Uterus (tissue), 2 donors: ENCODE data around the gene GSX1.

Source experiments
- POLR2A ChIP-seq, 2 donors: fragments of 450-650 bp; IDR thresholded peaks; one replicate each; pipeline ENCODE4 v1.6.1; 2016; ENCODE audit warnings: antibody characterized with exemption in 2 of 2, mild to moderate bottlenecking in 1 of 2, moderate library complexity in 1 of 2
- TF ChIP-seq, protein P1 (sequence below), 4 experiments: fragments of 200-600 bp in 2 of 4; fragments of 450-650 bp in 2 of 4; sonication (generic) in 2 of 4; IDR thresholded peaks; one replicate each; pipeline ENCODE4 v1.5.1; 2016 to 2019; ENCODE audit warnings: antibody characterized with exemption in 4 of 4, mild to moderate bottlenecking in 2 of 4, moderate library complexity in 1 of 4

DNA sequence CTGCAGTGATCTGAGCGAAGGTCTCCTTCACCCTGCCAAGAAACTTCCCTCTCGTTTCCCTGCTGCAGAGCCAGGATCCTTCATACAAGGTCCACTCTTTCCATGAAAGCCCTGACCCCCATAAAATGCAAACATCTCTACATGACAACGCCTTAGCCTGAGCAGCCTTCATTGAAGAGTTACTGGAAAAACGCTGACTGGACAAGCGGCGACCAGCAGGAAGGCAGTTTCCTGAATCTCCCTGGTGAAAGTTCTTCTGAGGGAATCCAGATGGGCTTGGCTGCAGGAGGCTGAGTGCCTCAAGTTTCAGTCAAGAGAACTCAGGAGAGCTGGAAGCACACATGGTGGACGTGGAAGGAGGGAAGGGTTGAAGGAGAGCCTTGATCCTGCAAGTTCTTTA lies 17.7 kb downstream of the GSX1 start:
- TF ChIP-seq POLR2A (IDR thresholded peaks at IDR 0.05): no peak
- TF ChIP-seq, protein P1, sequence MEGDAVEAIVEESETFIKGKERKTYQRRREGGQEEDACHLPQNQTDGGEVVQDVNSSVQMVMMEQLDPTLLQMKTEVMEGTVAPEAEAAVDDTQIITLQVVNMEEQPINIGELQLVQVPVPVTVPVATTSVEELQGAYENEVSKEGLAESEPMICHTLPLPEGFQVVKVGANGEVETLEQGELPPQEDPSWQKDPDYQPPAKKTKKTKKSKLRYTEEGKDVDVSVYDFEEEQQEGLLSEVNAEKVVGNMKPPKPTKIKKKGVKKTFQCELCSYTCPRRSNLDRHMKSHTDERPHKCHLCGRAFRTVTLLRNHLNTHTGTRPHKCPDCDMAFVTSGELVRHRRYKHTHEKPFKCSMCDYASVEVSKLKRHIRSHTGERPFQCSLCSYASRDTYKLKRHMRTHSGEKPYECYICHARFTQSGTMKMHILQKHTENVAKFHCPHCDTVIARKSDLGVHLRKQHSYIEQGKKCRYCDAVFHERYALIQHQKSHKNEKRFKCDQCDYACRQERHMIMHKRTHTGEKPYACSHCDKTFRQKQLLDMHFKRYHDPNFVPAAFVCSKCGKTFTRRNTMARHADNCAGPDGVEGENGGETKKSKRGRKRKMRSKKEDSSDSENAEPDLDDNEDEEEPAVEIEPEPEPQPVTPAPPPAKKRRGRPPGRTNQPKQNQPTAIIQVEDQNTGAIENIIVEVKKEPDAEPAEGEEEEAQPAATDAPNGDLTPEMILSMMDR (IDR thresholded peaks at IDR 0.05): no peak
